ENCODE results near the gene EEF1A2.
"Not testable (repeated sequence)": the region's sequence is repeated elsewhere in the genome, so short reads cannot be mapped to it uniquely, and the experiment has no call there.

EEF1A2 gene

GRCh38 chr20:63517376-63518309 is 18.8 kb upstream of the EEF1A2 start:
- Histone ChIP-seq H3K4me3 (IDR thresholded peaks at IDR 0.05; ENCODE audit: insufficient read depth, low read depth, low read length) (no peak overlapping the region), H3K4me2 (no peak overlapping the region), H4K20me1 (ENCODE audit: insufficient read depth) (no peaks in the 10 kb centered on the region), H2AFZ (ENCODE audit: low read depth) (no peak overlapping the region), H3K79me2 (ENCODE audit: insufficient read depth, low read depth) (no peaks in the 10 kb centered on the region), H3K4me1 (ENCODE audit: low read depth, poor library complexity, severe bottlenecking) (no peaks in the 10 kb centered on the region), H3K9ac (no peak overlapping the region), H3K27me3 (ENCODE audit: insufficient read depth, low read depth) (peaks cover 75% of the 10 kb centered on the region), H3K27ac (no peak overlapping the region), H3K36me3 (ENCODE audit: insufficient read depth) (no peaks in the 10 kb centered on the region; the same call in 1 of the 2 replicates)
- no peak for TF ChIP-seq CTCF (conservative IDR thresholded peaks at IDR 0.05; ENCODE audit: low read depth, low read length)

GRCh38 chr20:63514520-63514919 is 15.6 kb upstream of the EEF1A2 start:
- not testable (repeated sequence) for H3K4me2 ChIP-seq; H2AFZ ChIP-seq (ENCODE audit: low read depth); H3K27ac ChIP-seq; H4K20me1 ChIP-seq (ENCODE audit: insufficient read depth); H3K4me3 ChIP-seq (IDR thresholded peaks at IDR 0.05; ENCODE audit: insufficient read depth, low read depth, low read length); H3K36me3 ChIP-seq (ENCODE audit: insufficient read depth); H3K4me1 ChIP-seq (ENCODE audit: low read depth, poor library complexity, severe bottlenecking); H3K79me2 ChIP-seq (ENCODE audit: insufficient read depth, low read depth); H3K9ac ChIP-seq
- peaks cover 98% of the 10 kb centered on the region for H3K27me3 ChIP-seq (ENCODE audit: insufficient read depth, low read depth)

- H3K79me2 ChIP-seq (ENCODE audit: insufficient read depth, low read depth): no peaks in the 10 kb centered on the region
- H3K27ac ChIP-seq: no peak overlapping the region
- H3K4me1 ChIP-seq (ENCODE audit: low read depth, poor library complexity, severe bottlenecking): no peaks in the 10 kb centered on the region
- H2AFZ ChIP-seq (ENCODE audit: low read depth): no peak overlapping the region
- no peaks in the 10 kb centered on the region for H4K20me1 ChIP-seq (ENCODE audit: insufficient read depth)
- H3K36me3 ChIP-seq (ENCODE audit: insufficient read depth): no peaks in the 10 kb centered on the region; the same call in 1 of the 2 replicates
- no peak for TF ChIP-seq CTCF (conservative IDR thresholded peaks at IDR 0.05; ENCODE audit: low read depth, low read length)
- H3K4me2 ChIP-seq: no peak overlapping the region
- H3K9ac ChIP-seq: no peak overlapping the region
- peaks cover 98% of the 10 kb centered on the region for H3K27me3 ChIP-seq (ENCODE audit: insufficient read depth, low read depth)
- no peak overlapping the region for H3K4me3 ChIP-seq (IDR thresholded peaks at IDR 0.05; ENCODE audit: insufficient read depth, low read depth, low read length)
Measured at GRCh38 chr20:63513207-63513606, 14.3 kb upstream of the EEF1A2 start.

- H3K79me2 ChIP-seq (ENCODE audit: insufficient read depth, low read depth): no peaks in the 10 kb centered on the region
- no peaks in the 10 kb centered on the region for H3K4me1 ChIP-seq (ENCODE audit: low read depth, poor library complexity, severe bottlenecking)
- no peak for TF ChIP-seq CTCF (conservative IDR thresholded peaks at IDR 0.05; ENCODE audit: low read depth, low read length)
- no peak overlapping the region for H3K27ac ChIP-seq
- H3K4me2 ChIP-seq: no peak overlapping the region
- H4K20me1 ChIP-seq (ENCODE audit: insufficient read depth): no peaks in the 10 kb centered on the region
- H3K27me3 ChIP-seq (ENCODE audit: insufficient read depth, low read depth): peaks cover 100% of the 10 kb centered on the region
- no peak overlapping the region for H3K9ac ChIP-seq
- H2AFZ ChIP-seq (ENCODE audit: low read depth): no peak overlapping the region
- H3K4me3 ChIP-seq (IDR thresholded peaks at IDR 0.05; ENCODE audit: insufficient read depth, low read depth, low read length): no peak overlapping the region
- H3K36me3 ChIP-seq (ENCODE audit: insufficient read depth): no peaks in the 10 kb centered on the region
Measured at GRCh38 chr20:63509088-63509564, 10.2 kb upstream of the EEF1A2 start.

Measured in KMS-11 (cell line).